A204.1 (cell line): ENCODE results near the gene TMEM72.
"Not testable (repeated sequence)": the region's sequence is repeated elsewhere in the genome, so short reads cannot be mapped to it uniquely, and the experiment has no call there.

Experiments
- FAIRE-seq: peaks from 2 replicates; lab custom pipeline; 2012; peaks lifted over from hg19 to GRCh38; lab: Jason Lieb, UNC

TMEM72 gene

DNA sequence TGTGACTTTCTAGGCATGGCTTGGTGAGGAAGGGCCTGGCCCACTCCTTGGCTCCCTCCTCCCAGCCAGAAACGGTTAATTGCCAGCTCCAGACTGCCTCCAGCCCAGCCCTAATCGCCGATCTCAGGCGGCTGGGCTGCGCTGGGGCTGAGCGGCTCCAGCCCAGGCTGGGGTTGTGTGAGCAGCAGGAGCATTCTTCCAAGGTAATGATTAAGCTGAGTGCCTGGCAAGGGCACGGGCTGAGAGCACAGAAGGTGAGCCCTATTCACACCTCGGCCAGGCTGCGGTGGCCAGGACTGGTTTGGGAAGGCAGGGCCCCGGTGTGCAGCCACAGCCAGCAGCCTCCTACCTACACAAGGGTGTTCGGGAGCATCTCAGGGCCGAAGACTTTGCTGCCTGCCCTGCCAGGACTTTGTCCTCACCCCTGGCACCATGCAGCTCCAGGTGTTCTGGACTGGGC lies at the start of gene TMEM72:
Gene TMEM72 (plus strand): TSS at position 257 of the 460 bp plus-strand sequence. CDS start 176 bp downstream, at position 433.
- FAIRE-seq, result no peak

GRCh38 chr10:44862006-44862751 lies 49.0 kb upstream of the TMEM72 start:
- FAIRE-seq, result no peak

- FAIRE-seq, result no peak
These were observed 48.2 kb upstream of the TMEM72 start for GRCh38 chr10:44862924-44863323.

- FAIRE-seq, result no peak
These were observed 47.6 kb upstream of the TMEM72 start for GRCh38 chr10:44863344-44864047.

- no peak for FAIRE-seq
These were observed 47.1 kb upstream of the TMEM72 start for GRCh38 chr10:44864051-44864450.

DNA sequence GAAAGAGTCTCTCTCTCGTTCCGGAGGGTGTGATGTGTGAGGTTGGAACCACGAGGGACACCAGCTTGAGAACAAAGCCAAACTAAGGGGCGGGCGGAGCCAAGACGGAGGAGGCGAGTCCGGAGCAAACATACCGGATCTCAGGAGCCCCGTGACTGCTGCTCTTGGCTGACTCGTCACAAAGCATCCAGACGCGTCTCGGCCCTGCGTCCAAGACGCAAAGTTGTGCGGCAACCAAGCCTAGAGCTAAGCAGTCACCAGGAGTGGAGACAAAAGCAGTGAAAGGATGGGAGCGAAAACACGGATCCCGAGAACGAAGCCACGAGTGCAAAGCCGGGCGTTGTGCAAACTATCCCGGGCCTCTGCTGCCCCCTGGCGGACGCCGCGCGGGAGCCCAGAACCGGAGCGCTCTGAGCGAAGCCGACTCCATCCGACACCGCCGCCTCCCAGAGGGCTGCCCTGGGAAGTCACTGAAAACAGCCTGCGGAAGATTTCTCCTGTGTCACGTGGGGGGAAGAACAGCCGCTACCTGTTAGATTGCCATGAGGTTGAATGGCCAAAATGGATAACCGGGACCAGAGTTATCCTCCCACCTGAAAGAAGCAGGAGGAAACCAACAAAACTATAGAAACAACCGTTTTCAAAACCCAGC lies 46.4 kb upstream of the TMEM72 start:
- peak; percentile 61 for FAIRE-seq

GRCh38 chr10:44865289-44865671 lies 45.9 kb upstream of the TMEM72 start:
- no peak for FAIRE-seq

DNA sequence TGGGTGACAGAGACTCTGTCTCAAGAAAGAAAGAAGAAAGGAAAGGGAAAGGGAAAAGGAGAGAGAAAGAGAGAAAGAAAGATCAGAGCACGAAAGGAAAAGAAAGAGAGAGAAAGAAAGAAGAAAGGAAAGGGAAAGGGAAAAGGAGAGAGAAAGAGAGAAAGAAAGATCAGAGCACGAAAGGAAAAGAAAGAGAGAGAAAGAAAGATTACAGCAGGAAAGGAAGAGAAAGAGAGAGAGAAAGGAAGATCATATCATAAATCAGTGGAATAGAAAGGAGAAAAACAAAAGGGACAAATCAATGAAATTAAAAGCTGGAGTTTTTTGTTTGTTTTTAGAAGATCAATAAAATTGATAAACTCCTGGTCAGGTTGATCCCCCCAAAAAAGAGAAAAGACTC lies 44.8 kb upstream of the TMEM72 start:
- FAIRE-seq, result not testable (repeated sequence)

DNA sequence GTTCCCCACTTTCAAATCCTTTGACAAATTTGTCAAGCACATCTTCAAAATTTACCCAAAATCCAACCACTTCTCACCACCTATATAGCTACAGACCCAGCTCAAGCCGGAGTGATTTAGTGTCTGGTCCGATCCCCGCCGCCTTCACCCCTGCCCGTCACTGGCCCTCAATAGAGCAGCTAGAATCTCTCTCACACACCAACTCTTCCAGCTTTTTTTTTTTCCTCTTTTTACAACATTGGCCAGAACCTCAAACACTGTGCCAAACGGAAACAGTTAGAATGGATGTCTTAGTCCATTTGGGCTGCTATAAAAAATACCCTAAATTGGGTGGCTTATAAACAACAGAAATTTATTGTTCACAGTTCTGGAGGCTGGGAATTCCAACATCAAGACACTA lies 41.1 kb upstream of the TMEM72 start:
- FAIRE-seq, result no peak

DNA sequence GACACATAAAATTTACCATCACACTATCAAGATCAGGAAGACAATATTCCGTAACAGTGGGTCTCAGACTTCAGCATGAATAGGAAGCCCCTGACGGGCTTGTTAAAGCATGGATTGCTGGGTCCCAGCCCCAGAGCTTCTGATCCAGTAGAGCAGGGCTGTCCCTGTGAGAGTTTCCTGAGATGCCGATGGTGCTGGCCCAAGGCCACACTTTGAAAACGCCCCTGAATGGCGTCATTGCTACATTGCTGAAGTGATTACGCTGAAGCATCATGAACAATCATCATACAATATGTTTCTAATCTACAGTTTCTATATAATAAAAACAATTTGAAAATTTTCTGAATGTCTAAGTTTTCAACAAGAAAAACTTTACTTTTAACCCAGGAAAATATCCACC lies 38.0 kb upstream of the TMEM72 start:
- no peak for FAIRE-seq

DNA sequence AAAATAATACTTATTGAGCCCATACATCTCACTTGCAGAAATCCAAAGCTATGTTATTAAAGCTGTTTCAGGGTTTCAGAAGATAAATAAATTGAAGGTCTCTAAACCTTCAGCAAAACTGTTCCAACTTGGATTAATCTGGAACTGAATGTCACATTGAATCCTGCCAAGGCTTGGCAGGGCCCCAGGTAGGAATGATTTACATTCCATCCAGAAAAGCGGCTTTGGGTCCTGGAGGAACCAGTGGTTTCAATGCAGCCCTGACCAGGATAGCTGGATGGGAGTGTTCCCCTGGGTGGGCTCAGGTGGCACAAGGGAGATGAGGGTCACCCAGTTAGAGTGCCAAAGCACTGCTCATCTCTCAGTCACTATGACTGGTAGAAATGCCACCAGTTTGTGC lies 37.0 kb upstream of the TMEM72 start:
- FAIRE-seq, result no peak

DNA sequence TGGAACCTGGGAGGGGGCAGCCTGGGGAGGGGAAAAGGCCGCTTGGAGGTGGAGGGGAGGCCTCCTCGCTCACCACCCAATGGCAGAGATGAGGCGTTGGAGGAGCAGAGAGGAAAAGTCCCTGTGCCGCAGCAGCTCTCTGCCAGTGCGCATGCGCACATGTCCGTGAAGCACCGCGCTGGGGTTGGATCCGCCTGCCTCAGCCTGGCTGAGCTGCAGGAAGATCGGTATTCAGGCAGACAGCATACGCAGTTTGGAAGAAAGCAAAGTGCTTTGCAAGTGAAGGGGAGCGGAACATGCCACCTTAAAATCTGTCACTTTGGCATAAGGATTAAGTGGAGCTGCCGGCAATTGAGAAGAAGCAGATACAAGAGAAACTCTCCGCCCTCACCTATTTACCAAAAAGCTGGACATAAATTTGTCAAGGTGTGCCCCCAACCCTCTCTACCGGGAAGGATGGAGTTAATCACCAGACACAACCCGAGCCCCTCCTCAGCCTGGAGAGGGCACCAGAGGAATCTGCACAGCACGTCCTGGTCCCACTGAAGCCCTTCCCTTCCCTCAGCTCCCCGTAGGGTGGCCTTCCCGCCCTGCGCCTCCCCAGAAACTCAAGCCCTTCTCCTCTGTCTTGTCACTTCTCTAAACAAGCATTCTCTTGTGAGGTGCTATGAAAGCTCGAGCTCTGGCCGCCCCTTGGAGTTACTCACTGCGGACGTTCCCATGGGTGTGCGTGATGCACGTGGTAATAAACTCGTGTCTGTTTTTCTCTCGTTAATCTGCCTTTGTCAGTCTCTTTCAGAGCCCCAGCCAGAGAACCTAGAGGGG lies 32.2 kb upstream of the TMEM72 start:
- peak; percentile 23 for FAIRE-seq

DNA sequence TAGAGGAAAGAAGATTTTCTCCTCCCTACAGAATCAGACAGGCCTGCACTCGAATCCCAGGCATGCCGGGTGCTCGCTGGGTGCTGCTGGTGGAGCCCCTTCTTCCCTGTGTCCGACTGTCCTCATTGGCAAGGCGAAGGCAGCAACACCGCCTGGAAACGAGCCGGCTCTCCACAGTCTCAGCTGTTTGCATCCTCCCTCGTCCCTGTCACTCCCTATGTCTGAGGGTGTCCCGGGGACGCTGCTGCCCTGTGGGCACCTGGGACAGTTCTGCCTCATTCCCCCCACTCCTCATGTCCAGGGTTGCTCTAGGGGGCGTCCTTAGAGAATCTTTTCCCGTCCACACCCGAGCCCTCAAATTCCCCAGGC lies 31.6 kb upstream of the TMEM72 start:
- no peak for FAIRE-seq

GRCh38 chr10:44880090-44880715 lies 30.9 kb upstream of the TMEM72 start:
- no peak for FAIRE-seq

DNA sequence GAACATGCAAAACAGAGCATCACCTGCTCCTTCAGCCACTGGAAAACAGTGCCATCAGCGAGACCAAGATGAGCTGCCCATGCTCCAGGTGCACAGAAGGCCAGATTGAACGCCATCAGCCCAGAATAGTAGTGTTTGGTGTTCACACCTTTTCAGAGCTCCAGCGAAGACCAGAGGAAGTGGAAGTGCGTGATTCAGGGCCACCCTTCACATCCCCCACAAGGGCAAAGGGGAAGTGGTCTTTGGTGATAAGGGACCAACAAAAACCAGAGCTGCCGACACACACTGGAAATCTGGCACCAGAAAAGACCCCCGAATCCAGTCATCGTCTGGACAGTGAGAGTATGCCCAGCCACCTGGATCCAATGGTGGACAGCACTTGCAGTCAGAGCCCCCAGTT lies 29.5 kb upstream of the TMEM72 start:
- no peak for FAIRE-seq

DNA sequence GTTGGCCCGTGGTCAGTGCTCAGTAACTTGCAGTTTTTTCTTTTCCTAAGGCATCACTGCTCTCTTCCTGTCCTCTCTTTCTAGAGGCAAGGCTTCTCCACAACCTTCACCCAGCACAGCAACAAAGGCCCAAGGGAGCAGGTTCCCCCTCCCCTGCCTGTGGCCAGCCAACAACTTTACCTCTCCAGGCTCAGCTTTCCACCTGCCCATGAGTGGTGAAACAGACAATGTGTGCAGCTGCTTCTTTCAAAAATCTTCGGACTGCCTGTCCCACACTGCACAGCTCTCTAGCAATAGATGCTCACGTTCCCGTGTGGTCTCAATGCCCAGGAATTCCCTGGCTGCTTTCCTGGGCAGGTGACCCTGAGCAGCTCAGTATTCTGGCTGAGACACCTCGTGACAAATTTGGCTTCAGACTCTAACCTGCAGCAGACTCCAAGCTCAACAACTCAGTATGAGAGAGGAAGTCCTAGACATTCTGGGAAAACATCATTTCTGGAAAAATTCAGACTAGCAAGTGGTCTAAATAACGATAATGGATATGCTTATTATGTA lies 28.9 kb upstream of the TMEM72 start:
- no peak for FAIRE-seq

GRCh38 chr10:44883593-44884331 lies 27.4 kb upstream of the TMEM72 start:
- FAIRE-seq, result no peak

DNA sequence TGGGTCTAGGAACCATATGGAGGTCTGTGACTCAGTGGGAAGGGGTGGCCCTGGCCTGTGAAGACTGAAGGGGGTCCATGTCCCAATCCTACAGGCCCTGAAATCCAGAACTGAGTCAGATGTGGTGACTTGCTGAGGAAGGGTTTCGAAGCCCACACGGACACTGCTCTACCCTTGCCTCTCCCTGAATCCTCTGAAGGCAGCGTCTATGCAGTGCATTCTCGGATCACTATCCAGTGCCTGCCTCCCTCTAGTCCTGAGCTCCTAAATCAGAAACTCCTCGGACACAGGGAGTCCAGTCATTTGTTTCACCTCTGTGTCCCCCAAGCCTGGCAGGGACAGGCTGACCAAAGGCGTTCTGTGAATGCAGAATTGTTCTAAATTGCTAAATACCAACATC lies 25.4 kb upstream of the TMEM72 start:
- FAIRE-seq, result no peak

- no peak for FAIRE-seq
These were observed 24.2 kb upstream of the TMEM72 start for GRCh38 chr10:44886966-44887365.

GRCh38 chr10:44888886-44889285 lies 22.3 kb upstream of the TMEM72 start:
- FAIRE-seq, result no peak

- FAIRE-seq, result no peak
These were observed 21.3 kb upstream of the TMEM72 start for GRCh38 chr10:44889834-44890233.
